ENCODE data around the gene SCN3A. TPM values are rescaled to one million over a fixed set of nuclear protein-coding genes. Genes with fewer than 3 reads are reported as not detected.

Gene SCN3A
- total RNA-seq, 1 donor from 2014 or later = 33.1 TPM

- no peak for DNase-seq (ENCODE audit: low read depth in 2 of 2)
These were observed 91.1 kb downstream of the SCN3A start for GRCh38 chr2:165112789-165113188.

- no peak for DNase-seq (ENCODE audit: low read depth in 2 of 2)
These were observed 91.7 kb downstream of the SCN3A start for GRCh38 chr2:165112133-165112573.

GRCh38 chr2:165110394-165110793 is 93.5 kb downstream of the SCN3A start:
- no peak for DNase-seq (ENCODE audit: low read depth in 2 of 2)

- DNase-seq (ENCODE audit: low read depth in 2 of 2) = no peak
These were observed 93.9 kb downstream of the SCN3A start for GRCh38 chr2:165109915-165110314.

- no peak for DNase-seq (ENCODE audit: low read depth in 2 of 2)
These were observed 97.9 kb downstream of the SCN3A start for GRCh38 chr2:165105926-165106325.

- no peak for DNase-seq (ENCODE audit: low read depth in 2 of 2)
These were observed 115.6 kb downstream of the SCN3A start for GRCh38 chr2:165087933-165088901.

GRCh38 chr2:165086337-165086736 is 117.5 kb downstream of the SCN3A start:
- no peak for DNase-seq (ENCODE audit: low read depth in 2 of 2)

GRCh38 chr2:165083326-165083725 is 120.5 kb downstream of the SCN3A start:
- DNase-seq (ENCODE audit: low read depth in 2 of 2) = no peak

- DNase-seq (ENCODE audit: low read depth in 2 of 2) = no peak
These were observed 121.4 kb downstream of the SCN3A start for GRCh38 chr2:165082479-165082878.

GRCh38 chr2:165081276-165081675 is 122.6 kb downstream of the SCN3A start:
- DNase-seq (ENCODE audit: low read depth in 2 of 2) = no peak

GRCh38 chr2:165079432-165079831 is 124.4 kb downstream of the SCN3A start:
- no peak for DNase-seq (ENCODE audit: low read depth in 2 of 2)

GRCh38 chr2:165078913-165079312 is 124.9 kb downstream of the SCN3A start:
- no peak for DNase-seq (ENCODE audit: low read depth in 2 of 2)

- DNase-seq (ENCODE audit: low read depth in 2 of 2) = no peak
These were observed 129.0 kb downstream of the SCN3A start for GRCh38 chr2:165074884-165075283.

- no peak for DNase-seq (ENCODE audit: low read depth in 2 of 2)
These were observed 129.5 kb downstream of the SCN3A start for GRCh38 chr2:165074323-165074722.

GRCh38 chr2:165070076-165070475 is 133.8 kb downstream of the SCN3A start:
- DNase-seq (ENCODE audit: low read depth in 2 of 2) = no peak

GRCh38 chr2:165069151-165069550 is 134.7 kb downstream of the SCN3A start:
- no peak for DNase-seq (ENCODE audit: low read depth in 2 of 2)

GRCh38 chr2:165068487-165068757 is 135.4 kb downstream of the SCN3A start:
- no peak for DNase-seq (ENCODE audit: low read depth in 2 of 2)

- no peak for DNase-seq (ENCODE audit: low read depth in 2 of 2)
These were observed 136.0 kb downstream of the SCN3A start for GRCh38 chr2:165067643-165068486.

- no peak for DNase-seq (ENCODE audit: low read depth in 2 of 2)
These were observed 139.1 kb downstream of the SCN3A start for GRCh38 chr2:165064743-165065142.

- DNase-seq (ENCODE audit: low read depth in 2 of 2) = no peak
These were observed 143.4 kb downstream of the SCN3A start for GRCh38 chr2:165060411-165060810.

GRCh38 chr2:165058476-165059265 is 145.2 kb downstream of the SCN3A start:
- no peak for DNase-seq (ENCODE audit: low read depth in 2 of 2)

- no peak for DNase-seq (ENCODE audit: low read depth in 2 of 2)
These were observed 145.9 kb downstream of the SCN3A start for GRCh38 chr2:165057931-165058330.

Data from lung microvascular endothelial cell (primary cell).